Pancreas (tissue), 10 donors: ENCODE data around the gene SNRPA1. TPM values are rescaled to one million over a fixed set of nuclear protein-coding genes. Genes with fewer than 3 reads are reported as not detected.

ENCODE experiments used
- ATAC-seq, 4 donors: fragments of 200-7000 bp; cut with Tn5 transposase; one replicate each; pipeline versions ENCODE4 v1.8.0 to v1.9.1; 2020; ENCODE audit warnings: mild to moderate bottlenecking in 4 of 4, moderate library complexity in 4 of 4
- DNase-seq, 6 donors: peaks; one replicate each; pipeline ENCODE4 v3.0.0-alpha.2; 2020
- FAIRE-seq: peaks from 2 replicates; lab custom pipeline; 2012; peaks lifted over from hg19 to GRCh38; lab: Jason Lieb, UNC
- H3K27ac ChIP-seq, 4 donors: fragments of 200-600 bp; sonication (generic); 1 replicate in 3 of 4; 2 replicates in 1 of 4; pipeline versions ENCODE4 v1.5.0 to v1.8.0; 2020
- H3K27me3 ChIP-seq, 4 donors: fragments of 200-600 bp; one replicate each; pipeline ENCODE4 v1.8.0; 2021
- H3K36me3 ChIP-seq, 3 donors: fragments of 200-600 bp; sonication (generic) in 1 of 3; one replicate each; pipeline versions ENCODE4 v1.5.0 to v1.8.0; 2020 to 2021
- H3K4me1 ChIP-seq, 3 donors: fragments of 200-600 bp; one replicate each; pipeline ENCODE4 v1.8.0; 2021
- H3K4me3 ChIP-seq, 4 donors: fragments of 200-600 bp; sonication (generic) in 2 of 4; one replicate each; pipeline versions ENCODE4 v1.5.0 to v1.8.0; 2020 to 2021
- H3K9me3 ChIP-seq, 4 donors: fragments of 200-600 bp; one replicate each; pipeline ENCODE4 v1.8.0; 2021
- CTCF ChIP-seq, 4 donors: fragments of 200-600 bp; sonication (generic) in 3 of 4; IDR thresholded peaks; one replicate each; pipeline versions ENCODE4 v1.5.0 to v1.8.0; 2021; ENCODE audit warnings: antibody characterized with exemption in 4 of 4
- WGBS, 2 donors: extraction: QIAGEN DNeasy Blood & Tissue Kit; methylation state at CpG; one replicate each; pipeline ENCODE4 v1.1.7; 2013; 5-methylcytosine and 5-hydroxymethylcytosine counted together
- intact Hi-C, 3 donors: fragments of 100-400 bp; cut with DNase I; formaldehyde crosslinking; loops; one replicate each; pipeline versions ENCODE4 v1.11.1 to v1.14.2; 2022
- polyA plus RNA-seq, 2 donors: library from polyadenylated mRNA; stranded (reverse); fragments of 200-250 nt; gene quantifications; one replicate each; pipeline ENCODE4 v1.2.3, GENCODE V29; 2013
- total RNA-seq, 6 donors: library from RNA; stranded (reverse); fragmentation: NEBNext Ultra II Directional in 4 of 6; extraction: Animal tissue kit (Norgen Biotek cat#: 25700) in 4 of 6; gene quantifications; one replicate each; pipeline versions ENCODE4 v1.2.1 to v1.2.4, GENCODE V29; 2021 to 2023
- donor health status: healthy with polysubstance abuse.
- donor health status: DM: no; HTN: no; CAD: no; lungs with moderate emphysema.
- donor health status: DM: no; HTN: no; CAD: no.
- donor health status: control.
- donor health status: control.
- donor health status: Bipolar disorder and iron deficiency.
- donor health status: DM: yes; HTN: yes; CAD: no.
- donor health status: DM: no; HTN: no; CAD: no.
- donor health status: DM: no; HTN: no; CAD: no.
- donor health status: DM: yes; HTN: yes; CAD: no.

The SNRPA1 gene
- total and polyA plus RNA-seq, 8 donors = 16.7 to 37.2 (median 23.9) TPM

GRCh38 chr15:101314336-101315125, 19.5 kb upstream of the SNRPA1 start:
- WGBS, 2 donors = 78 to 90% methylated on average over 16 to 19 of the region's 19 CpGs
- FAIRE-seq (no peak), ATAC-seq (no peak), DNase-seq (no peak)
- Histone ChIP-seq H3K27ac (no peak overlapping the region), H3K4me3 (no peak overlapping the region), H3K4me1 (no peaks in the 10 kb centered on the region), H3K9me3 (no peaks in the 10 kb centered on the region), H3K27me3 (no peaks in the 10 kb centered on the region), H3K36me3 (no peaks in the 10 kb centered on the region)
- intact Hi-C loops = no loop called here
- no peak for TF ChIP-seq CTCF (IDR thresholded peaks at IDR 0.05)

GRCh38 chr15:101313041-101313761, 18.2 kb upstream of the SNRPA1 start:
- intact Hi-C loops = no loop called here
- DNase-seq (no peak), FAIRE-seq (no peak), ATAC-seq (no peak)
- Histone ChIP-seq H3K4me1 (no peaks in the 10 kb centered on the region), H3K36me3 (no peaks in the 10 kb centered on the region), H3K27me3 (no peaks in the 10 kb centered on the region), H3K9me3 (no peaks in the 10 kb centered on the region), H3K27ac (no peak overlapping the region), H3K4me3 (no peak overlapping the region)
- no peak for TF ChIP-seq CTCF (IDR thresholded peaks at IDR 0.05)
- WGBS, 2 donors = 88 to 89% methylated on average over 21 of the region's 21 CpGs

- FAIRE-seq (no peak), ATAC-seq (no peak), DNase-seq (no peak)
- TF ChIP-seq CTCF (IDR thresholded peaks at IDR 0.05) = no peak
- H3K4me1 ChIP-seq = no peaks in the 10 kb centered on the region
- no peak overlapping the region for H3K4me3 ChIP-seq
- no peak overlapping the region for H3K27ac ChIP-seq
- H3K36me3 ChIP-seq = no peaks in the 10 kb centered on the region
- intact Hi-C loops = no loop called here
- H3K9me3 ChIP-seq = no peaks in the 10 kb centered on the region
- 93 to 96% methylated on average over 7 of the region's 7 CpGs for WGBS, 2 donors
- no peaks in the 10 kb centered on the region for H3K27me3 ChIP-seq
Observed at GRCh38 chr15:101310508-101310907, 15.5 kb upstream of the SNRPA1 start.

- no peak for TF ChIP-seq CTCF (IDR thresholded peaks at IDR 0.05)
- no peak overlapping the region for H3K27ac ChIP-seq
- H3K4me1 ChIP-seq = no peaks in the 10 kb centered on the region
- H3K4me3 ChIP-seq = no peak overlapping the region
- intact Hi-C loops = no loop called here
- H3K9me3 ChIP-seq = no peaks in the 10 kb centered on the region
- no peaks in the 10 kb centered on the region for H3K27me3 ChIP-seq
- no peak for FAIRE-seq
- no peak for DNase-seq
- no peak for ATAC-seq
- no peaks in the 10 kb centered on the region for H3K36me3 ChIP-seq
- 91 to 94% methylated on average over 7 of the region's 7 CpGs for WGBS, 2 donors
Observed at GRCh38 chr15:101310161-101310480, 15.1 kb upstream of the SNRPA1 start.
